GM10266 (cell line): ENCODE results near the gene SLC22A3.

Source experiments
- DNase-seq: peaks from one replicate; pipeline ENCODE4 v3.0.0; 2012; ENCODE audit errors: extremely low spot score
- CTCF ChIP-seq: IDR thresholded peaks from 2 replicates; pipeline ENCODE4 v1.5.1; 2012; ENCODE audit warnings: mild to moderate bottlenecking, low read depth; ENCODE audit not compliant: control insufficient read depth, insufficient read depth; ENCODE audit errors: missing control alignments

Gene SLC22A3

GRCh38 chr6:160426136-160426535 is 78.0 kb downstream of the SLC22A3 start:
- no peak for TF ChIP-seq CTCF
- DNase-seq: no peak

GRCh38 chr6:160427312-160428068 is 79.3 kb downstream of the SLC22A3 start:
- no peak for TF ChIP-seq CTCF
- DNase-seq: no peak

- DNase-seq: no peak
Measured at GRCh38 chr6:160428069-160428430, 79.9 kb downstream of the SLC22A3 start.

GRCh38 chr6:160428818-160429619 is 80.8 kb downstream of the SLC22A3 start:
- no peak for TF ChIP-seq CTCF
- DNase-seq: no peak

More at GRCh38 chr6:160428069-160428430, 79.9 kb downstream of the SLC22A3 start:
- no peak for TF ChIP-seq CTCF

- DNase-seq: no peak
- TF ChIP-seq CTCF: no peak
Measured at GRCh38 chr6:160429620-160429895, 81.4 kb downstream of the SLC22A3 start.

GRCh38 chr6:160430203-160430602 is 82.0 kb downstream of the SLC22A3 start:
- DNase-seq: no peak
- TF ChIP-seq CTCF: no peak

- DNase-seq: no peak
- no peak for TF ChIP-seq CTCF
Measured at GRCh38 chr6:160430751-160431150, 82.6 kb downstream of the SLC22A3 start.
